ENCODE measurements around the gene PRR20E. TPM values are rescaled to one million over a fixed set of nuclear protein-coding genes. Genes with fewer than 3 reads are reported as not detected.
"Not testable (repeated sequence)": the region's sequence is repeated elsewhere in the genome, so short reads cannot be mapped to it uniquely, and the experiment has no call there.

Gene PRR20E
- not detected for polyA plus RNA-seq (2013, experiment 1 of 2)
- not detected for polyA plus RNA-seq (2013, experiment 2 of 2)

DNA sequence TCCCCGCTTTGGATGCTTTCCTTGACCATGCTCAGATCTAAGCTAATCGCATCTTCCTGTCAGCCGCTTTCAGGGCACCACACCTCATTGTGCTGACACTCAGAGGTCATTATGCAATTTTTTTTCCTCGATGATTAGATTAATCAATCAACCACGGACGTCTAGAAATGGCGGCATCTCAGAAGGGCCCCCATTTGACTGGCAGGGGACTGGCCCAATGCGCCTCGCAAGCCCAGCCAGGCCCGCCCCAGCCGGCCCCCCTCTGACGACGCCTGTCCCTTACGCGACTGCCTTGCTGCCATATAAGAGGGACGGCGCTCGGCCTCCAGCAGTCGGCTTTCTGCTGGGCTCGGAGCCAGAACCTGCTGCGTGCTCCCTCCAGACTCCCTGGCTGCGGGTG, at the start of gene PRR20E:
TSS of gene PRR20E (plus strand) at position 301 of the 400 bp plus-strand sequence. CDS start 387 bp downstream, outside the sequence.
- H3K9me3 ChIP-seq (ENCODE audit: control insufficient read depth, low read length), result not testable (repeated sequence)

DNA sequence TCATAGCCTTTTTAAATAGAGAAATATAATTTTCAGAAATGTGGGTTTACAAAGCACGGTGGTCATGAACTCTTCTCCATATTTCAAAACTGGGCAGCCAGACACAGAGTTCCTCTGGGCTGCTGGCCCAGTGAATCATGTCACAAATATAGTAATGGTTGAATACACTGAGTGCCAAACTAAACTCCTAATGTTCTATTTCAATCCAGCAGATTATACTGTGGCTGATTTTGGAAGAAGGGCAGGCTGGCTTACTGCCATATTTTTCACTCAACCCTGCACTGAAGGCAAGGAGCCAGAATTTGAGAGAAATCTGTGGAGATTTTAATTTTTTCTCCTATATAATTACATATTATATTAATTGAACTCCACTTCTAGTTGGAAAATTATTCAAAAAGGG, 43.3 kb upstream of the PRR20E start:
- no CpG with 5 or more reads among the region's 1 CpG for WGBS, 2 experiments (ENCODE audit: insufficient coverage in 2 of 2)
- no peaks in the 10 kb centered on the region for H3K4me1 ChIP-seq (ENCODE audit: control insufficient read depth, insufficient read depth, low read length, poor library complexity, severe bottlenecking)

More for the DNA sequence above, at the start of gene PRR20E:
- not testable (repeated sequence) for H3K27ac ChIP-seq (ENCODE audit: low read depth, low read length, severe bottlenecking); H3K4me3 ChIP-seq (ENCODE audit: extremely low read depth, insufficient read depth, low read length, poor library complexity, severe bottlenecking); H3K36me3 ChIP-seq (ENCODE audit: control insufficient read depth, insufficient read depth, low read length); H3K4me1 ChIP-seq (ENCODE audit: control insufficient read depth, insufficient read depth, low read length, poor library complexity, severe bottlenecking)
- WGBS, 2 experiments (ENCODE audit: insufficient coverage in 2 of 2), result no CpG with 5 or more reads among the region's 22 CpGs

DNA sequence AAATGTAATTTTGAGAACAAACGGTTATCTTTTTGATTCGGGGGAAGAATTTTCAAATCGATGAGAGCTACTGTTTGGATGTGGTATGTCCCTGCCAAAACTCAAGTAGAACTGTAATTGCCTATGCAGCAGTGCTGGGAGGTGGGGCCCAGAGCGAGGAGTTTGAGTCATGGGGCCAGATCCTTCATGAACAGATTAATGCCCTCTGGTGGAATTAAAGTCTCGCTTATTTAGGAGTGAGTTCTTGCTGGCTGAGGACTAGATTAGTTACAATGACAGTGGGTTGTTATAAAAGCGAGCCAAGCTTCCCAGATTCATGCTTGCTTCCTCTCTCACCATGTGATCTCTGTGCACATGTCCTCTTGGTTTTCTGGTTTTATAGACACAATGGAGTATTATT, 38.1 kb upstream of the PRR20E start:
- Histone ChIP-seq H3K27ac (ENCODE audit: low read depth, low read length, severe bottlenecking) (no peak overlapping the region), H3K9me3 (ENCODE audit: control insufficient read depth, low read length) (no peaks in the 10 kb centered on the region), H3K4me3 (ENCODE audit: extremely low read depth, insufficient read depth, low read length, poor library complexity, severe bottlenecking) (no peak overlapping the region), H3K36me3 (ENCODE audit: control insufficient read depth, insufficient read depth, low read length) (no peaks in the 10 kb centered on the region), H3K4me1 (ENCODE audit: control insufficient read depth, insufficient read depth, low read length, poor library complexity, severe bottlenecking) (no peaks in the 10 kb centered on the region)
- WGBS, 2 experiments (ENCODE audit: insufficient coverage in 2 of 2), result 83 to 93% methylated on average over 2 to 5 of the region's 6 CpGs

More for the DNA sequence above, 43.3 kb upstream of the PRR20E start:
- Histone ChIP-seq H3K9me3 (ENCODE audit: control insufficient read depth, low read length) (no peaks in the 10 kb centered on the region), H3K36me3 (ENCODE audit: control insufficient read depth, insufficient read depth, low read length) (no peaks in the 10 kb centered on the region), H3K4me3 (ENCODE audit: extremely low read depth, insufficient read depth, low read length, poor library complexity, severe bottlenecking) (no peak overlapping the region), H3K27ac (ENCODE audit: low read depth, low read length, severe bottlenecking) (no peak overlapping the region)

DNA sequence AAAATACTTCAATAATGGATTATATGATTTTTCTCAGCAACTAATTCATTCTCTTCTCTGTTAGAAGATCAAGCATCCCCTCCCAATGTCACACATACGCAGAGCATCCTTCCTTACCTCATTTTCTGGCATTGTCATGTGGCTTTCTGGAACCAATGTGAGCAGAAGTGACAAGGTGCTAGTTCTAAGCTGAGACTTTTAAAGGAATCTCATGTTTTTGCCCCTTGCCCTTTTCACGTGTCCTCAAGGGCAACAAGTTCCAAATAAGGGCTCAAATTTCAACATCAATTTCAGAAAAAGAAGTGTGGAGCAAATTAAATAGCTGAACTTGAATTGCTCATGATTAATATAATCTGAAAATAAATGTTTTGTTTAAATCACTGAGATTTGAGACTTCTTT, 30.9 kb upstream of the PRR20E start:
- WGBS, 2 experiments (ENCODE audit: insufficient coverage in 2 of 2), result 60 to 67% methylated on average over 1 of the region's 2 CpGs
- no peak overlapping the region for H3K4me3 ChIP-seq (ENCODE audit: extremely low read depth, insufficient read depth, low read length, poor library complexity, severe bottlenecking)
- H3K27ac ChIP-seq (ENCODE audit: low read depth, low read length, severe bottlenecking), result no peak overlapping the region
- no peaks in the 10 kb centered on the region for H3K4me1 ChIP-seq (ENCODE audit: control insufficient read depth, insufficient read depth, low read length, poor library complexity, severe bottlenecking)
- H3K36me3 ChIP-seq (ENCODE audit: control insufficient read depth, insufficient read depth, low read length), result no peaks in the 10 kb centered on the region
- no peaks in the 10 kb centered on the region for H3K9me3 ChIP-seq (ENCODE audit: control insufficient read depth, low read length)

DNA sequence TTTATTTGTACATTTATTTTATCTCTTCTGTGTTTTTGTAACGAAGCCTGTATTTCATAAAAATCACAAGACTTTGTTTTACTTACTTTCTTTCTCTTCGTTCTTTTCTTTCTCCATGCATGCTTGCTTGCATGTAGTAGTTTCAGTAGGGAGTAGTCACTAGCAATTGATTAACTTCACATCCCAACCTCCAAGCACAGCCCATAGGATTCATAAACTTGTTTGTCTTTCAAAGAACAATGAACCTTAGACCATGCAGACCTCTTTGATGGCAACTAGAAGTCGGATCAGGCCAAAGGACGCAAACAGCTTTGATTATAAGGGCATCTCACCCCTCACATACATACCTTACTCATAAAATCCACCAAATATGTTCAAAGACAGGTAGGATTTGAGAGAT, 29.4 kb upstream of the PRR20E start:
- no peaks in the 10 kb centered on the region for H3K9me3 ChIP-seq (ENCODE audit: control insufficient read depth, low read length)
- 94% methylated on average over 2 of the region's 4 CpGs; no CpG with 5 or more reads in 1 of the 2 experiments for WGBS, 2 experiments (ENCODE audit: insufficient coverage in 2 of 2)
- H3K36me3 ChIP-seq (ENCODE audit: control insufficient read depth, insufficient read depth, low read length), result no peaks in the 10 kb centered on the region
- H3K4me1 ChIP-seq (ENCODE audit: control insufficient read depth, insufficient read depth, low read length, poor library complexity, severe bottlenecking), result no peaks in the 10 kb centered on the region
- no peak overlapping the region for H3K27ac ChIP-seq (ENCODE audit: low read depth, low read length, severe bottlenecking)
- H3K4me3 ChIP-seq (ENCODE audit: extremely low read depth, insufficient read depth, low read length, poor library complexity, severe bottlenecking), result no peak overlapping the region

DNA sequence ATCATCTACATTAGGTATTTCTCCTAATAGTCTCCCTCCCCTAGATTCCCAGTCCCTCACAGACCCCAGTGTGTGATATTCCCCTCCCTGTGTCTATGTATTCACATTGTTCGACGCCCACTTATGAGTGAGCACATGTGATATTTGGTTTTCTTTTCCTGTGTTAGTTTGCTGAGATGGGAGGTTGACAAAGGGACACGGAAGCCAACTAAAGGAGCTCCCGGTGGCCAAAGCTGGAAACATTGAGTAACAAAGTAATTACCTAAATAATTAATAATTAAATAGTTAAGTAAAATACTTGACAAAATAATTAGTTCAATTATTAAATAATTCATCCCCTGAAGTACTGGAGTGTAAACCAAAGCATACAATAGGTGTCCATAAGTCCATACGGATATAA, 28.0 kb upstream of the PRR20E start:
- Histone ChIP-seq H3K9me3 (ENCODE audit: control insufficient read depth, low read length) (no peaks in the 10 kb centered on the region), H3K27ac (ENCODE audit: low read depth, low read length, severe bottlenecking) (no peak overlapping the region), H3K36me3 (ENCODE audit: control insufficient read depth, insufficient read depth, low read length) (no peaks in the 10 kb centered on the region), H3K4me3 (ENCODE audit: extremely low read depth, insufficient read depth, low read length, poor library complexity, severe bottlenecking) (no peak overlapping the region), H3K4me1 (ENCODE audit: control insufficient read depth, insufficient read depth, low read length, poor library complexity, severe bottlenecking) (no peaks in the 10 kb centered on the region)
- 100% methylated on average over 1 of the region's 5 CpGs; no CpG with 5 or more reads in 1 of the 2 experiments for WGBS, 2 experiments (ENCODE audit: insufficient coverage in 2 of 2)

DNA sequence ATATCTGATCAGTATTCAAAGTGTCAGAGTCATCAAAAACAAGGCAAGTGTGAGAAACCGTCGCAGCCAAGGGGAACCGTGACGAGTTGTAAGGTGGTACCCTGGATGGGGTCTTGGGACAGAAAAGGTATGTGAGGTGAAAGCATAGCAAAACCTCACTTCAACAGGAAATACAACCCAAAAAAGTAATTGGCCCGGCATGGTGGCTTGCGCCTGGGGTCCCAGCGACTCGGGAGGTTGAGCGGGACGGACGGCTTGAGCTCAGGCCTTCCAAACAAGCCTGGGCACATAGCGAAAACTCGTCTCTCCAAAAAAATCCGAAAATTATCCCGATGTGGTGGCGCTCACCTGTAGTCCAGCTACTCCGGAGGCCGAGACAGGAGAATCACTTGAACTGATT, 27.2 kb upstream of the PRR20E start:
- not testable (repeated sequence) for H3K4me3 ChIP-seq (ENCODE audit: extremely low read depth, insufficient read depth, low read length, poor library complexity, severe bottlenecking); H3K27ac ChIP-seq (ENCODE audit: low read depth, low read length, severe bottlenecking); H3K36me3 ChIP-seq (ENCODE audit: control insufficient read depth, insufficient read depth, low read length); H3K9me3 ChIP-seq (ENCODE audit: control insufficient read depth, low read length); H3K4me1 ChIP-seq (ENCODE audit: control insufficient read depth, insufficient read depth, low read length, poor library complexity, severe bottlenecking)
- no CpG with 5 or more reads among the region's 18 CpGs for WGBS, 2 experiments (ENCODE audit: insufficient coverage in 2 of 2)

DNA sequence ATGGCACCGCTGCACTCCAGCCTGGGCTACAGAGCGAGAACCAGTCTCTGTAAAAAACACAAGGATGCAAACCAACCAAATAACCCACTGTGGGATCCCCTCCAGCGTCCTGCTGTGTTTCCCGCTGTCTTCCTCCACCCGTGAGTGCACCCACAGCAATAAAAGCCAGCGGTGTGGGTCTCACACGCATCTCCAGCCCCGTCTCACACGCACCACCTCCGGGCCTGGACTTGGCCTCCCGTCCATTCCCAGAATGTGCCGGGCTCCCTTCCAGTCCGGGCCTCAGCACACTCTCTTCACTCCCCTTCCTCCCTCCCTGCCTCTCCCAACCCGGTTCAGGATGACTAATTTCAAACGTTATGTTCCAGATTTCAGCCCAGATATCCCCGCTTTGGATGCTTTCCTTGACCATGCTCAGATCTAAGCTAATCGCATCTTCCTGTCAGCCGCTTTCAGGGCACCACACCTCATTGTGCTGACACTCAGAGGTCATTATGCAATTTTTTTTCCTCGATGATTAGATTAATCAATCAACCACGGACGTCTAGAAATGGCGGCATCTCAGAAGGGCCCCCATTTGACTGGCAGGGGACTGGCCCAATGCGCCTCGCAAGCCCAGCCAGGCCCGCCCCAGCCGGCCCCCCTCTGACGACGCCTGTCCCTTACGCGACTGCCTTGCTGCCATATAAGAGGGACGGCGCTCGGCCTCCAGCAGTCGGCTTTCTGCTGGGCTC, 26.6 kb upstream of the PRR20E start, which contains the start of gene PRR20A:
TSS of gene PRR20A (plus strand) at position 684 of the 734 bp plus-strand sequence. CDS start 387 bp downstream, outside the sequence.
- H3K27ac ChIP-seq (ENCODE audit: low read depth, low read length, severe bottlenecking); H3K9me3 ChIP-seq (ENCODE audit: control insufficient read depth, low read length); H3K4me3 ChIP-seq (ENCODE audit: extremely low read depth, insufficient read depth, low read length, poor library complexity, severe bottlenecking); H3K36me3 ChIP-seq (ENCODE audit: control insufficient read depth, insufficient read depth, low read length); H3K4me1 ChIP-seq (ENCODE audit: control insufficient read depth, insufficient read depth, low read length, poor library complexity, severe bottlenecking): not testable (repeated sequence)
- 80% methylated on average over 1 of the region's 34 CpGs; no CpG with 5 or more reads in 1 of the 2 experiments for WGBS, 2 experiments (ENCODE audit: insufficient coverage in 2 of 2)

DNA sequence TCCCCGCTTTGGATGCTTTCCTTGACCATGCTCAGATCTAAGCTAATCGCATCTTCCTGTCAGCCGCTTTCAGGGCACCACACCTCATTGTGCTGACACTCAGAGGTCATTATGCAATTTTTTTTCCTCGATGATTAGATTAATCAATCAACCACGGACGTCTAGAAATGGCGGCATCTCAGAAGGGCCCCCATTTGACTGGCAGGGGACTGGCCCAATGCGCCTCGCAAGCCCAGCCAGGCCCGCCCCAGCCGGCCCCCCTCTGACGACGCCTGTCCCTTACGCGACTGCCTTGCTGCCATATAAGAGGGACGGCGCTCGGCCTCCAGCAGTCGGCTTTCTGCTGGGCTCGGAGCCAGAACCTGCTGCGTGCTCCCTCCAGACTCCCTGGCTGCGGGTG, 19.8 kb upstream of the PRR20E start, which contains the start of gene PRR20B:
TSS of gene PRR20B (plus strand) at position 301 of the 400 bp plus-strand sequence. CDS start 387 bp downstream, outside the sequence.
- not testable (repeated sequence) for H3K27ac ChIP-seq (ENCODE audit: low read depth, low read length, severe bottlenecking); H3K4me3 ChIP-seq (ENCODE audit: extremely low read depth, insufficient read depth, low read length, poor library complexity, severe bottlenecking); H3K9me3 ChIP-seq (ENCODE audit: control insufficient read depth, low read length); H3K4me1 ChIP-seq (ENCODE audit: control insufficient read depth, insufficient read depth, low read length, poor library complexity, severe bottlenecking); H3K36me3 ChIP-seq (ENCODE audit: control insufficient read depth, insufficient read depth, low read length)
- no CpG with 5 or more reads among the region's 22 CpGs for WGBS, 2 experiments (ENCODE audit: insufficient coverage in 2 of 2)

DNA sequence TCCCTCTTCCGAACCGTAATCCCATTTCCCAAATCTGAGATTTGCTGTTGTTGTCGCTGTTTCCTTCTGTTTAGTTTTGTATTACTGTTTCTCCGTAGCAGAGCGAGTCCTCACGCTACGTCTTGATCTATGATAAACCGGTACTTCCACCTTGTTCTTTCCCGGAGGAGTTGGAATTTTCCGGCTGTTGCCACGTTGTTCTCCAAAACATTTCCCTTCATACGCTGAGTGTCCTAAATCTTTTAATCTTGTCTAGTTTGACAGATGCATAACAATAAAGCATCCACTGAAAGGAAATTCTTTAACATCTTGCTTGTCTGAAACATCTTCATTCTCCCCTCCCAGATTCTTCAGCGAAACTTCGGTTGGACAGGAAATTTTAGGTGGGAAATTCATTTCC, 18.9 kb upstream of the PRR20E start:
- not testable (repeated sequence) for H3K4me3 ChIP-seq (ENCODE audit: extremely low read depth, insufficient read depth, low read length, poor library complexity, severe bottlenecking); H3K36me3 ChIP-seq (ENCODE audit: control insufficient read depth, insufficient read depth, low read length); H3K27ac ChIP-seq (ENCODE audit: low read depth, low read length, severe bottlenecking); H3K4me1 ChIP-seq (ENCODE audit: control insufficient read depth, insufficient read depth, low read length, poor library complexity, severe bottlenecking); H3K9me3 ChIP-seq (ENCODE audit: control insufficient read depth, low read length)
- 96 to 97% methylated on average over 5 of the region's 14 CpGs for WGBS, 2 experiments (ENCODE audit: insufficient coverage in 2 of 2)

DNA sequence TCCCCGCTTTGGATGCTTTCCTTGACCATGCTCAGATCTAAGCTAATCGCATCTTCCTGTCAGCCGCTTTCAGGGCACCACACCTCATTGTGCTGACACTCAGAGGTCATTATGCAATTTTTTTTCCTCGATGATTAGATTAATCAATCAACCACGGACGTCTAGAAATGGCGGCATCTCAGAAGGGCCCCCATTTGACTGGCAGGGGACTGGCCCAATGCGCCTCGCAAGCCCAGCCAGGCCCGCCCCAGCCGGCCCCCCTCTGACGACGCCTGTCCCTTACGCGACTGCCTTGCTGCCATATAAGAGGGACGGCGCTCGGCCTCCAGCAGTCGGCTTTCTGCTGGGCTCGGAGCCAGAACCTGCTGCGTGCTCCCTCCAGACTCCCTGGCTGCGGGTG, 13.2 kb upstream of the PRR20E start, which contains the start of gene PRR20C:
TSS of gene PRR20C (plus strand) at position 301 of the 400 bp plus-strand sequence. CDS start 387 bp downstream, outside the sequence.
- not testable (repeated sequence) for H3K36me3 ChIP-seq (ENCODE audit: control insufficient read depth, insufficient read depth, low read length); H3K27ac ChIP-seq (ENCODE audit: low read depth, low read length, severe bottlenecking); H3K4me3 ChIP-seq (ENCODE audit: extremely low read depth, insufficient read depth, low read length, poor library complexity, severe bottlenecking); H3K4me1 ChIP-seq (ENCODE audit: control insufficient read depth, insufficient read depth, low read length, poor library complexity, severe bottlenecking); H3K9me3 ChIP-seq (ENCODE audit: control insufficient read depth, low read length)
- WGBS, 2 experiments (ENCODE audit: insufficient coverage in 2 of 2), result no CpG with 5 or more reads among the region's 22 CpGs
